K562 (cell line): ENCODE results near the gene ABCA13. TPM values are rescaled to one million over a fixed set of nuclear protein-coding genes. Genes with fewer than 3 reads are reported as not detected.

ENCODE experiments used
- ATAC-seq: fragments of 200-7000 bp; cut with Tn5 transposase; 3 replicates; pipeline ENCODE4 v1.9.1; 2020; ENCODE audit warnings: moderate library complexity
- BruUV-seq: library from RNA; stranded (reverse); fragments of 400-500 nt; replicated peaks from 2 replicates; lab custom pipeline; 2021; lab: Mats Ljungman, UMichigan
- CTCF ChIA-PET: fragments of 300-600 bp; formaldehyde crosslinking; extraction: SDS; loops from one replicate; lab custom pipeline; 2021; ENCODE audit warnings: low intra/inter-chr PET ratio; lab: Yijun Ruan, JAX
- POLR2A ChIA-PET: fragments of 300-600, 350-650 bp; sonication (Branson Sonifier 250); formaldehyde crosslinking; extraction: SDS; loops from one replicate; lab custom pipeline; 2021; ENCODE audit warnings: antibody characterized with exemption, inconsistent platforms; lab: Yijun Ruan, JAX
- DNase-seq, 4 experiments: peaks; one replicate each; pipeline versions ENCODE4 v3.0.0 to v3.0.0-alpha.2; 2011 to 2018; ENCODE audit warnings: low spot score in 3 of 4, mixed read lengths in 3 of 4; ENCODE audit errors: extremely low read depth in 1 of 4
- FAIRE-seq: peaks from 2 replicates; lab custom pipeline; 2011; peaks lifted over from hg19 to GRCh38; lab: Jason Lieb, UNC
- H2AFZ ChIP-seq: 2 replicates; pipeline ENCODE4 v1.6.0; 2011; ENCODE audit warnings: low read depth, low read length, control low read depth, inconsistent platforms
- H3K27ac ChIP-seq: fragments of 200-600 bp; 3 replicates; pipeline ENCODE4 v1.8.0; 2011; ENCODE audit warnings: low read depth, mild to moderate bottlenecking, control low read depth, inconsistent platforms, low read length, moderate library complexity, mixed read lengths; ENCODE audit errors: extremely low read depth
- H3K27me3 ChIP-seq, 2 experiments: fragments of 300-600 bp in 1 of 2; 2 replicates in 1 of 2; 3 replicates in 1 of 2; pipeline versions ENCODE4 v1.6.0 to v1.8.0; 2011; ENCODE audit warnings: inconsistent platforms in 2 of 2, low read length in 2 of 2, mild to moderate bottlenecking in 1 of 2, mixed read lengths in 1 of 2, moderate library complexity in 1 of 2; ENCODE audit not compliant: control insufficient read depth in 2 of 2, insufficient read depth in 2 of 2
- H3K36me3 ChIP-seq: fragments of 300-600 bp; 3 replicates; pipeline ENCODE4 v1.8.0; 2011; ENCODE audit warnings: mild to moderate bottlenecking, low read length, inconsistent platforms; ENCODE audit not compliant: control insufficient read depth, insufficient read depth
- H3K4me1 ChIP-seq, 2 experiments: fragments of 200-600 bp in 1 of 2; replicated peaks in 1 of 2; 2 replicates in 1 of 2; 3 replicates in 1 of 2; pipeline versions ENCODE4 v1.5.1 to v1.8.0; 2011; ENCODE audit warnings: inconsistent platforms in 2 of 2, low read length in 2 of 2, mild to moderate bottlenecking in 1 of 2, mixed read lengths in 1 of 2, moderate library complexity in 1 of 2; ENCODE audit not compliant: control insufficient read depth in 2 of 2, insufficient read depth in 2 of 2
- H3K4me2 ChIP-seq: 2 replicates; pipeline ENCODE4 v1.6.1; 2011; ENCODE audit warnings: low read length, control low read depth, inconsistent platforms, mixed read lengths; ENCODE audit not compliant: insufficient read depth
- H3K4me3 ChIP-seq: fragments of 200-600 bp; sonication (generic), shearing (Covaris generic); 2 replicates; pipeline ENCODE4 v1.5.1; 2016; ENCODE audit warnings: control low read depth, inconsistent platforms
- H3K79me2 ChIP-seq: fragments of 200-600 bp; 3 replicates; pipeline ENCODE4 v1.8.0; 2011; ENCODE audit warnings: low read length, inconsistent platforms; ENCODE audit not compliant: control insufficient read depth, insufficient read depth
- H3K9ac ChIP-seq, 2 experiments: 2 replicates each; pipeline versions ENCODE4 v1.6.0 to v1.6.1; 2011; ENCODE audit warnings: low read depth in 2 of 2, low read length in 2 of 2, control low read depth in 1 of 2, inconsistent platforms in 1 of 2, mild to moderate bottlenecking in 1 of 2, mixed read lengths in 1 of 2; ENCODE audit not compliant: insufficient read depth in 1 of 2
- H3K9me1 ChIP-seq: one replicate; pipeline ENCODE4 v1.6.0; 2011; ENCODE audit warnings: inconsistent platforms, mild to moderate bottlenecking, low read length, moderate library complexity; ENCODE audit not compliant: control insufficient read depth, insufficient read depth
- H3K9me3 ChIP-seq: replicated peaks from 2 replicates; pipeline ENCODE4 v1.5.1; 2011; ENCODE audit warnings: low read depth, low read length, inconsistent platforms; ENCODE audit not compliant: control insufficient read depth, insufficient read depth
- H4K20me1 ChIP-seq: replicated peaks from 2 replicates; pipeline ENCODE4 v1.6.1; 2011; ENCODE audit warnings: low read length, inconsistent platforms, mixed read lengths; ENCODE audit not compliant: control insufficient read depth, insufficient read depth
- CREB1 ChIP-seq, 2 experiments: sonication (generic) in 1 of 2; formaldehyde crosslinking in 1 of 2; IDR thresholded peaks; 2 replicates each; pipeline versions ENCODE4 v1.6.1 to v1.8.0; 2012 to 2022; ENCODE audit warnings: inconsistent platforms in 1 of 2, mild to moderate bottlenecking in 1 of 2, missing genetic modification reagents in 1 of 2, moderate library complexity in 1 of 2
- FOSL1 ChIP-seq: fragments of 200-800 bp; sonication (Bioruptor generic); conservative IDR thresholded peaks from 2 replicates; pipeline ENCODE4 v1.6.1; 2016; ENCODE audit warnings: missing genetic modification characterization, missing compliant biosample characterization
- MEIS2 ChIP-seq: fragments of 450-650 bp; IDR thresholded peaks from 2 replicates; pipeline ENCODE4 v1.6.1; 2014; ENCODE audit warnings: mild to moderate bottlenecking; ENCODE audit not compliant: partially characterized antibody
- PCBP2 ChIP-seq: fragments of 200-400 bp; formaldehyde crosslinking; IDR thresholded peaks from 2 replicates; pipeline ENCODE4 v1.6.1; 2018; ENCODE audit warnings: low read length, low read depth, mild to moderate bottlenecking, moderate library complexity; ENCODE audit not compliant: poor library complexity, severe bottlenecking
- POLR2B ChIP-seq: fragments of 450-650 bp; IDR thresholded peaks from 2 replicates; pipeline ENCODE4 v1.6.1; 2018; ENCODE audit warnings: low read depth; ENCODE audit not compliant: partially characterized antibody
- RBM22 ChIP-seq: fragments of 200-400 bp; formaldehyde crosslinking; IDR thresholded peaks from 2 replicates; pipeline ENCODE4 v1.6.1; 2018; ENCODE audit warnings: low read length, low read depth; ENCODE audit not compliant: poor library complexity, severe bottlenecking
- RBM39 ChIP-seq: fragments of 200-400 bp; formaldehyde crosslinking; optimal IDR thresholded peaks from 2 replicates; pipeline ENCODE3; 2018; ENCODE audit warnings: low read depth, low read length
- RFX5 ChIP-seq: IDR thresholded peaks from 2 replicates; pipeline ENCODE4 v1.6.1; 2011; ENCODE audit warnings: low read depth, mild to moderate bottlenecking, improper control_type of control experiment, low read length
- THAP12 ChIP-seq: fragments of 250-450 bp; sonication (Bioruptor Pico); IDR thresholded peaks from 2 replicates; pipeline ENCODE4 v1.9.0; 2021; ENCODE audit warnings: mild to moderate bottlenecking, inconsistent platforms
- ZFX ChIP-seq: sonication (generic); formaldehyde crosslinking; IDR thresholded peaks from 2 replicates; pipeline ENCODE4 v1.8.0; 2022; ENCODE audit warnings: mild to moderate bottlenecking, missing genetic modification reagents, moderate library complexity
- ZKSCAN1 ChIP-seq: fragments of 150-350 bp; IDR thresholded peaks from 2 replicates; pipeline ENCODE4 v1.6.1; 2016; ENCODE audit warnings: low read depth, low read length
- ZNF512 ChIP-seq: IDR thresholded peaks from 2 replicates; pipeline ENCODE4 v1.6.1; 2016; ENCODE audit warnings: missing genetic modification characterization, missing compliant biosample characterization
- ZNF57 ChIP-seq: fragments of 450-650 bp; formaldehyde crosslinking; IDR thresholded peaks from 2 replicates; pipeline ENCODE4 v1.4.0; 2020; ENCODE audit warnings: mild to moderate bottlenecking, moderate library complexity
- WGBS: fragments of 100-300 bp; shearing (Covaris generic); methylation state at CpG from one replicate; pipeline ENCODE4 v1.1.6; 2016; ENCODE audit warnings: low coverage, mixed read lengths; ENCODE audit not compliant: insufficient coverage; ENCODE audit errors: missing lambda C conversion rate; 5-methylcytosine and 5-hydroxymethylcytosine counted together
- in situ Hi-C: fragments of 300-500 bp; cut with MboI; formaldehyde crosslinking; loops from 4 replicates; pipeline ENCODE4 v1.15.0; 2018; ENCODE audit warnings: inconsistent platforms, mixed read lengths
- intact Hi-C: fragments of 100-400 bp; cut with micrococcal nuclease; formaldehyde crosslinking; loops from 2 replicates; pipeline ENCODE4 v1.14.2; 2022
- polyA plus RNA-seq, 8 experiments: library from polyadenylated mRNA; depleted of rRNA in 4 of 8; stranded (reverse) in 5 of 8; unstranded in 3 of 8; fragments of >200 nt; fragmentation: Nextera tagmentation in 2 of 8; fragmentation: Illumina TruSeq in 1 of 8; extraction: Ambion mirVana in 2 of 8; extraction: Trizol in 1 of 8; gene quantifications; 2 replicates each; pipeline versions ENCODE4 v1.2.1 to v1.2.3, GENCODE V29; 2011 to 2014; ENCODE audit warnings: inconsistent platforms in 1 of 8, missing spikeins in 1 of 8
- total RNA-seq, 7 experiments: library from RNA; depleted of rRNA in 6 of 7; stranded (reverse); fragments of >200 nt in 6 of 7; fragmentation: Illumina TruSeq in 2 of 7; extraction: Trizol in 2 of 7; gene quantifications; 2 replicates each; pipeline versions ENCODE4 v1.2.1 to v1.2.3, GENCODE V29; 2011 to 2021; ENCODE audit warnings: low replicate concordance in 1 of 7

The ABCA13 gene
- total and polyA plus RNA-seq, 9 of the 15 experiments (the other 6 are each of a cell fraction or from before 2014, with no cell fraction given), result 0.14 to 1.5 (median 0.38) TPM

DNA sequence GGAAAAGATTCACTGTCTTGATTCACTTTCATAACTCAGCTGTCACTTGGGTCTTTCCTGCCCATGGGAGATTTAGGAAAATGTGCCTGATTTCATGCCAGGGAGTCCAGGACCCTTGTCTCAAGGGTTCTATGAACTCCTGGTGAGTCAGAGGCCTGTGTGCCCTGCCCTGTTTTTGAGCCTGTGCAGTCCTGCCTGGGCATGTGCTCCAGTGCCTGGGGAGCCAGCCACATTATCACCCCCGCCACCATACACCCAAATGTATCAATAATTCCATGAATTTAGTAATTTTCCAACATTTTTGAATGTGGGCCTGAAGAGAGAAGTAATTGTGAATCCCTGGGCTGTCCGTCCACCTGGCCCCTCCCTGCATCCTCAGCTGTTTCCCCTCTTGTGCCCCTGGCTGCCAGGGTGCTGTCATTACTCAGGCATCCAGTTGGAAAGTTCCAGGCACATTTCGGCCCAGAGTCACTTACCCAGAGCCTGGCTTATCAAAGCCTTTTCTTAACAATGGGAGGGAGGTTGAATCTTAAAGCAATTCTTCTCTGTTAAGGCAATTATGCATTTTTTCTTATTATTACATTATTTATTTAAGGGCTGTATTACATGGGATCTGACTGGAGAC, 465.2 kb downstream of the ABCA13 start:
- Histone ChIP-seq H4K20me1 (no peaks in the 10 kb centered on the region), H2AFZ (no peak overlapping the region), H3K9ac (no peak overlapping the region), H3K9me3 (no peaks in the 10 kb centered on the region), H3K27me3 (no peaks in the 10 kb centered on the region), H3K4me1 (no peaks in the 10 kb centered on the region), H3K27ac (no peak overlapping the region), H3K79me2 (no peaks in the 10 kb centered on the region), H3K4me3 (no peak overlapping the region), H3K9me1 (no peaks in the 10 kb centered on the region), H3K36me3 (no peaks in the 10 kb centered on the region), H3K4me2 (no peak overlapping the region)
- no peak for ATAC-seq
- ChIA-PET POLR2A (no interaction called here), CTCF (no interaction called here)
- DNase-seq, result no peak
- 7% methylated on average over 3 of the region's 3 CpGs for WGBS
- BruUV-seq, result no TSS peak
- FAIRE-seq, result no peak
- in situ Hi-C loops (no loop called here), intact Hi-C loops (no loop called here)
- TF ChIP-seq THAP12 (no peak), ZKSCAN1 (no peak), CREB1 (IDR thresholded peaks at IDR 0.05) (no peak), CREB1 (CRISPR knock-in tag; IDR thresholded peaks at IDR 0.05) (no peak), ZNF57 (CRISPR knock-in tag) (no peak), RFX5 (no peak), RBM22 (no peak), ZFX (CRISPR knock-in tag) (no peak), PCBP2 (no peak), MEIS2 (no peak), FOSL1 (no peak), POLR2B (no peak), RBM39 (no peak), ZNF512 (tag) (no peak)
